HUDEP-2 (cell line): Measurements from ENCODE around the gene SPNS3.

Source experiments
- DNase-seq, 76 experiments: peaks; one replicate each; lab custom pipeline; 2025; ENCODE audit not compliant: unreplicated experiment in 76 of 76; lab: John Stamatoyannopoulos, UW

Gene SPNS3

GRCh38 chr17:4426499-4427208 is 7.1 kb upstream of the SPNS3 start:
- DNase-seq: no peak

- no peak for DNase-seq
Measured at GRCh38 chr17:4427505-4427904, 6.2 kb upstream of the SPNS3 start.

- DNase-seq: no peak
Measured at GRCh38 chr17:4436381-4436780, 2.6 kb downstream of the SPNS3 start.

GRCh38 chr17:4436846-4437245 is 3.1 kb downstream of the SPNS3 start:
- DNase-seq: no peak

- DNase-seq: no peak
Measured at GRCh38 chr17:4438162-4438944, 4.6 kb downstream of the SPNS3 start.

GRCh38 chr17:4440021-4440420 is 6.3 kb downstream of the SPNS3 start:
- no peak for DNase-seq

- peak in 39 of 76 experiments; percentile 3 to 76 (median 30) for DNase-seq
Measured at GRCh38 chr17:4440690-4441686, 7.2 kb downstream of the SPNS3 start.

GRCh38 chr17:4442582-4442981 is 8.8 kb downstream of the SPNS3 start:
- no peak for DNase-seq

GRCh38 chr17:4443476-4443875 is 9.7 kb downstream of the SPNS3 start:
- no peak for DNase-seq

GRCh38 chr17:4444782-4445473 is 11.2 kb downstream of the SPNS3 start:
- DNase-seq: peak in 74 of 76 experiments; percentile 39 to 88 (median 76)

- no peak for DNase-seq
Measured at GRCh38 chr17:4445731-4446130, 12.0 kb downstream of the SPNS3 start.

GRCh38 chr17:4446326-4447071 is 12.8 kb downstream of the SPNS3 start:
- DNase-seq: no peak

GRCh38 chr17:4448197-4448980 is 14.6 kb downstream of the SPNS3 start:
- no peak for DNase-seq

GRCh38 chr17:4449736-4450135 is 16.0 kb downstream of the SPNS3 start:
- DNase-seq: no peak

GRCh38 chr17:4450710-4451316 is 17.1 kb downstream of the SPNS3 start:
- DNase-seq: no peak

- no peak for DNase-seq
Measured at GRCh38 chr17:4453812-4454591, 20.3 kb downstream of the SPNS3 start.

GRCh38 chr17:4460661-4461060 is 26.9 kb downstream of the SPNS3 start:
- no peak for DNase-seq
